Erythroblast (primary cell): ENCODE results near the gene IRS2.

Experiments
- GATA1 ChIP-seq: IDR thresholded peaks from 2 replicates; pipeline ENCODE4 v1.6.1; 2011; ENCODE audit warnings: low read depth, mild to moderate bottlenecking, control low read depth, low read length, moderate library complexity
- POLR2A ChIP-seq: IDR thresholded peaks from 2 replicates; pipeline ENCODE4 v1.6.1; 2011; ENCODE audit warnings: mild to moderate bottlenecking, low read length

- TF ChIP-seq POLR2A (no peak), GATA1 (no peak)
Observed at GRCh38 chr13:109773276-109773675, 13.1 kb downstream of the IRS2 start.
